HepG2 (cell line): ENCODE results near the gene NEIL3. TPM values are rescaled to one million over a fixed set of nuclear protein-coding genes. Genes with fewer than 3 reads are reported as not detected.

Experiments used
- ATAC-seq: fragments of 200-7000 bp; cut with Tn5 transposase; 3 replicates; pipeline ENCODE4 v1.9.1; 2020; ENCODE audit warnings: mild to moderate bottlenecking, moderate library complexity
- BruUV-seq: library from RNA; stranded (reverse); fragments of 400-500 nt; replicated peaks from 2 replicates; lab custom pipeline; 2021; lab: Mats Ljungman, UMichigan
- CTCF ChIA-PET: fragments of 300-600 bp; formaldehyde crosslinking; extraction: SDS; loops from one replicate; lab custom pipeline; 2021; ENCODE audit warnings: low total read pairs, inconsistent platforms, low intra/inter-chr PET ratio; lab: Yijun Ruan, JAX
- POLR2A ChIA-PET: fragments of 350-600 bp; sonication (Branson Sonifier 250); formaldehyde crosslinking; loops from one replicate; lab custom pipeline; 2020; ENCODE audit warnings: antibody characterized with exemption, inconsistent platforms; lab: Yijun Ruan, JAX
- DNase-seq: peaks from one replicate; pipeline ENCODE4 v3.0.0-alpha.2; 2015; ENCODE audit warnings: low spot score
- FAIRE-seq: peaks from 3 replicates; lab custom pipeline; 2011; peaks lifted over from hg19 to GRCh38; lab: Jason Lieb, UNC
- H2AFZ ChIP-seq: one replicate; pipeline ENCODE4 v1.6.1; 2011; ENCODE audit warnings: low read length, inconsistent platforms
- H3K27ac ChIP-seq: fragments of 300-600 bp; 3 replicates; pipeline ENCODE4 v1.8.0; 2011; ENCODE audit warnings: mixed run types, mild to moderate bottlenecking, mixed read lengths, low read length, inconsistent platforms; ENCODE audit not compliant: insufficient read depth; ENCODE audit errors: extremely low read length
- H3K27me3 ChIP-seq, 2 experiments: fragments of 200-600 bp in 1 of 2; 2 replicates in 1 of 2; 3 replicates in 1 of 2; pipeline versions ENCODE4 v1.6.0 to v1.8.0; 2011; ENCODE audit warnings: low read length in 2 of 2, mild to moderate bottlenecking in 2 of 2, moderate library complexity in 2 of 2, inconsistent platforms in 1 of 2; ENCODE audit not compliant: insufficient read depth in 2 of 2, control insufficient read depth in 1 of 2
- H3K36me3 ChIP-seq, 2 experiments: fragments of 200-600 bp in 1 of 2; replicated peaks in 1 of 2; 2 replicates in 1 of 2; 3 replicates in 1 of 2; pipeline versions ENCODE4 v1.5.1 to v1.8.0; 2011; ENCODE audit warnings: low read length in 2 of 2, inconsistent platforms in 1 of 2; ENCODE audit not compliant: insufficient read depth in 2 of 2, control insufficient read depth in 1 of 2
- H3K4me1 ChIP-seq: 2 replicates; pipeline ENCODE4 v1.5.1; 2012; ENCODE audit warnings: low read length, inconsistent platforms; ENCODE audit not compliant: insufficient read depth
- H3K4me2 ChIP-seq: 2 replicates; pipeline ENCODE4 v1.6.0; 2011; ENCODE audit warnings: low read depth, low read length, inconsistent platforms
- H3K4me3 ChIP-seq, 3 experiments: fragments of 200-600 bp in 1 of 3; sonication (generic), shearing (Covaris generic) in 1 of 3; replicated peaks in 1 of 3; 2 replicates each; pipeline ENCODE4 v1.5.1; 2011 to 2016; ENCODE audit warnings: low read length in 3 of 3, inconsistent platforms in 2 of 3, low read depth in 2 of 3, mild to moderate bottlenecking in 2 of 3, control low read depth in 1 of 3, mixed read lengths in 1 of 3; ENCODE audit not compliant: insufficient read depth in 1 of 3
- H3K79me2 ChIP-seq: one replicate; pipeline ENCODE4 v1.6.1; 2011; ENCODE audit warnings: low read length, inconsistent platforms; ENCODE audit not compliant: insufficient read depth
- H3K9ac ChIP-seq: 2 replicates; pipeline ENCODE4 v1.6.0; 2011; ENCODE audit warnings: mild to moderate bottlenecking, low read depth, low read length, inconsistent platforms; ENCODE audit not compliant: insufficient read depth
- H3K9me3 ChIP-seq: 2 replicates; pipeline ENCODE4 v1.5.1; 2012; ENCODE audit warnings: mild to moderate bottlenecking, low read length
- H4K20me1 ChIP-seq: 2 replicates; pipeline ENCODE4 v1.6.0; 2011; ENCODE audit warnings: inconsistent platforms, mild to moderate bottlenecking, low read length, moderate library complexity; ENCODE audit not compliant: insufficient read depth
- ELF4 ChIP-seq: sonication (generic); formaldehyde crosslinking; IDR thresholded peaks from 2 replicates; pipeline ENCODE4 v1.5.0; 2020; ENCODE audit warnings: missing genetic modification reagents, mild to moderate bottlenecking, moderate library complexity, borderline replicate concordance
- GABPB1 ChIP-seq: IDR thresholded peaks from 2 replicates; pipeline ENCODE4 v1.6.1; 2016; ENCODE audit warnings: mild to moderate bottlenecking, missing genetic modification reagents, moderate library complexity, missing compliant biosample characterization
- MATR3 ChIP-seq: sonication (generic); formaldehyde crosslinking; IDR thresholded peaks from 2 replicates; pipeline ENCODE4 v1.4.0; 2020; ENCODE audit warnings: missing genetic modification reagents
- RARG ChIP-seq: sonication (generic); formaldehyde crosslinking; IDR thresholded peaks from 2 replicates; pipeline ENCODE4 v1.4.0; 2020; ENCODE audit warnings: low read depth, mild to moderate bottlenecking, missing genetic modification reagents
- ZNF672 ChIP-seq: sonication (generic); formaldehyde crosslinking; IDR thresholded peaks from 2 replicates; pipeline ENCODE4 v1.8.1; 2022; ENCODE audit warnings: missing genetic modification reagents
- ZNF792 ChIP-seq: IDR thresholded peaks from 2 replicates; pipeline ENCODE4 v1.6.1; 2016
- WGBS: methylation state at CpG from one replicate; pipeline ENCODE4 v1.1.6; 2017; ENCODE audit warnings: low lambda C conversion rate; 5-methylcytosine and 5-hydroxymethylcytosine counted together
- in situ Hi-C: cut with HindIII; loops from 2 replicates; pipeline ENCODE4 v1.10.0; 2017; ENCODE audit warnings: low pct_unique_long_range_greater_than_20kb; ENCODE audit not compliant: extremely low pct_ligation_motif_present
- intact Hi-C: fragments of 100-400 bp; cut with micrococcal nuclease; formaldehyde crosslinking; loops from one replicate; pipeline ENCODE4 v1.10.0; 2022; ENCODE audit not compliant: unreplicated experiment
- polyA plus RNA-seq, 8 experiments: library from polyadenylated mRNA; depleted of rRNA in 3 of 8; stranded (reverse) in 7 of 8; unstranded in 1 of 8; fragments of >200 nt; fragmentation: Illumina TruSeq in 4 of 8; extraction: Trizol in 4 of 8; gene quantifications; 2 replicates each; pipeline versions ENCODE4 v1.2.1 to v1.2.3, GENCODE V29; 2011 to 2016; ENCODE audit warnings: low read depth in 4 of 8, missing spikeins in 1 of 8, mixed read lengths in 1 of 8; ENCODE audit not compliant: insufficient read depth in 1 of 8
- total RNA-seq, 5 experiments: library from RNA; depleted of rRNA; stranded (reverse); fragments of >200 nt; fragmentation: Illumina TruSeq; extraction: Trizol; gene quantifications; 2 replicates each; pipeline ENCODE4 v1.2.3, GENCODE V29; 2016; ENCODE audit warnings: low read depth in 1 of 5
- TF ChIP-seq, protein P1 (sequence below): sonication (generic); formaldehyde crosslinking; IDR thresholded peaks from 2 replicates; pipeline ENCODE4 v1.8.0; 2022; ENCODE audit warnings: missing genetic modification reagents, low read depth, mild to moderate bottlenecking, borderline replicate concordance
- TF ChIP-seq, protein P2 (sequence below): IDR thresholded peaks from 2 replicates; pipeline ENCODE4 v1.6.1; 2016; ENCODE audit warnings: missing compliant biosample characterization, missing genetic modification reagents, borderline replicate concordance
- TF ChIP-seq, protein P3 (sequence below): sonication (generic); formaldehyde crosslinking; IDR thresholded peaks from 2 replicates; pipeline ENCODE4 v1.5.0; 2020; ENCODE audit warnings: missing genetic modification reagents
- TF ChIP-seq, protein P4 (sequence below): sonication (generic); formaldehyde crosslinking; IDR thresholded peaks from 2 replicates; pipeline ENCODE4 v1.9.0; 2021; ENCODE audit warnings: missing genetic modification reagents, borderline replicate concordance
- TF ChIP-seq, protein P5 (sequence below): sonication (generic); formaldehyde crosslinking; IDR thresholded peaks from 2 replicates; pipeline ENCODE4 v1.4.0; 2020; ENCODE audit warnings: missing genetic modification reagents, mild to moderate bottlenecking, borderline replicate concordance
- TF ChIP-seq, protein P6 (sequence below): conservative IDR thresholded peaks from 2 replicates; pipeline ENCODE4 v1.6.1; 2018; ENCODE audit warnings: missing genetic modification reagents

The NEIL3 gene
- total and polyA plus RNA-seq, 2 of the 13 experiments (the other 11 are each of a cell fraction or from before 2014, with no cell fraction given) = 3.5 to 8.4 TPM

DNA sequence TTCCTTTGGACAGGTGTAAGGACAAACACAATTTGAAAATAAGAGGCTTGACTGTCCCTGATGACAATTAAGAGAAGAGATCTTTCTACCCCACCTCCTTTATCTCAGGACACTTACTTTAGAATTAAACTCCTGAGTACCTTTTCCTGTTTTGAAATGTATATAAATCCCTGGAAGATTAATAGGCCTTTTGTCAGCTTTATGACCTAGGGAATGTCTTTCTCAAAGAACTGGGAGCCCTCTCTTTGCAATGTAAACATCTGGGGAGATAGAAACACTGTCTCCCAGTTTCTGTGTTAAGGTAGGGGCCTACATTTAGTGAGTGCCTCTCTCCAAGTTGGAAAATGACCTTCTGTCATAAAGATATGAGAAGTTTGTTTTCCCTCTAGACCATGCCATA, 100.9 kb downstream of the NEIL3 start (continued):
- TF ChIP-seq, protein P1, sequence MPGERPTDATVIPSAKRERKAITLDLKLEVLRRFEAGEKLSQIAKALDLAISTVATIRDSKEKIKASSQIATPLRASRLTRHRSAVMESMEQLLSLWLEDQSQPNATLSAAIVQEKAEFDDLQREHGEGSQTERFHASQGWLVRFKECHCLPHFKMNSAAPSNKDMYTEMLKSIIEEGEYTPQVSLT (CRISPR knock-in tag) = no peak
- TF ChIP-seq GABPB1 (CRISPR knock-in tag) (no peak), MATR3 (no peak)
- TF ChIP-seq, protein P2, sequence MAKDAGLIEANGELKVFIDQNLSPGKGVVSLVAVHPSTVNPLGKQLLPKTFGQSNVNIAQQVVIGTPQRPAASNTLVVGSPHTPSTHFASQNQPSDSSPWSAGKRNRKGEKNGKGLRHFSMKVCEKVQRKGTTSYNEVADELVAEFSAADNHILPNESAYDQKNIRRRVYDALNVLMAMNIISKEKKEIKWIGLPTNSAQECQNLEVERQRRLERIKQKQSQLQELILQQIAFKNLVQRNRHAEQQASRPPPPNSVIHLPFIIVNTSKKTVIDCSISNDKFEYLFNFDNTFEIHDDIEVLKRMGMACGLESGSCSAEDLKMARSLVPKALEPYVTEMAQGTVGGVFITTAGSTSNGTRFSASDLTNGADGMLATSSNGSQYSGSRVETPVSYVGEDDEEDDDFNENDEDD (CRISPR knock-in tag) = no peak

DNA sequence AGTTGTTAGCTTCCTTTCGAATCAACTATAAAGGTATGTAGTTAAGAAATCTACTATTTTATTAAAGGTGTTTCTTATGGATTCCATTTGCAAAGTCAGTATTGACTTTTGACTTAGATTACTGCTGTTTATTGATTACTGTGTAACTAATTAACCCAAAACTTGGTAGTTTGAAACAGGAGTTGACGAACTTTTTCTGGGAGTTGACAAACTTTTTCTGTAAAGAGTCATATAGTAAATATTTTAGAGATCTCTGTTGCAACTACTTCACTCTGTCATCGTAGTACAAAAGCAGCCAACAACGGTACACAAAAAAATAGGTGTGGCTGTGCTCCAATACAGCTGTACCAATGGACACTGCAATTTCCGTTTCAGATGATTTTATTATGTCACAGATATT, 102.3 kb downstream of the NEIL3 start:
- Histone ChIP-seq H3K36me3 (no peaks in the 10 kb centered on the region), H3K4me3 (no peak overlapping the region), H3K9me3 (no peaks in the 10 kb centered on the region), H3K27me3 (no peaks in the 10 kb centered on the region), H3K4me1 (no peaks in the 10 kb centered on the region), H3K79me2 (no peaks in the 10 kb centered on the region), H3K4me2 (no peak overlapping the region), H2AFZ (no peak overlapping the region), H3K27ac (no peak overlapping the region), H4K20me1 (no peaks in the 10 kb centered on the region), H3K9ac (no peak overlapping the region)
- ChIA-PET POLR2A (interaction anchor here (1.8 kb wide), 1 partner anchor 30 kb away, joined by 6 read pairs; the partner anchor contains the start of gene AGA), CTCF (no interaction called here)
- no peak for FAIRE-seq
- no TSS peak for BruUV-seq
- no peak for DNase-seq
- in situ Hi-C loops = no loop called here
- intact Hi-C loops = no loop called here
- no peak for ATAC-seq
- WGBS = 10% methylated on average over 5 of the region's 5 CpGs
- no peak for TF ChIP-seq ZNF672
- no peak for TF ChIP-seq ZNF792 (CRISPR knock-in tag)
- TF ChIP-seq RARG (CRISPR knock-in tag) = no peak
- TF ChIP-seq, protein P3, sequence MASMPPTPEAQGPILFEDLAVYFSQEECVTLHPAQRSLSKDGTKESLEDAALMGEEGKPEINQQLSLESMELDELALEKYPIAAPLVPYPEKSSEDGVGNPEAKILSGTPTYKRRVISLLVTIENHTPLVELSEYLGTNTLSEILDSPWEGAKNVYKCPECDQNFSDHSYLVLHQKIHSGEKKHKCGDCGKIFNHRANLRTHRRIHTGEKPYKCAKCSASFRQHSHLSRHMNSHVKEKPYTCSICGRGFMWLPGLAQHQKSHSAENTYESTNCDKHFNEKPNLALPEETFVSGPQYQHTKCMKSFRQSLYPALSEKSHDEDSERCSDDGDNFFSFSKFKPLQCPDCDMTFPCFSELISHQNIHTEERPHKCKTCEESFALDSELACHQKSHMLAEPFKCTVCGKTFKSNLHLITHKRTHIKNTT (CRISPR knock-in tag) = no peak
- TF ChIP-seq ELF4 = no peak
- TF ChIP-seq, protein P4, sequence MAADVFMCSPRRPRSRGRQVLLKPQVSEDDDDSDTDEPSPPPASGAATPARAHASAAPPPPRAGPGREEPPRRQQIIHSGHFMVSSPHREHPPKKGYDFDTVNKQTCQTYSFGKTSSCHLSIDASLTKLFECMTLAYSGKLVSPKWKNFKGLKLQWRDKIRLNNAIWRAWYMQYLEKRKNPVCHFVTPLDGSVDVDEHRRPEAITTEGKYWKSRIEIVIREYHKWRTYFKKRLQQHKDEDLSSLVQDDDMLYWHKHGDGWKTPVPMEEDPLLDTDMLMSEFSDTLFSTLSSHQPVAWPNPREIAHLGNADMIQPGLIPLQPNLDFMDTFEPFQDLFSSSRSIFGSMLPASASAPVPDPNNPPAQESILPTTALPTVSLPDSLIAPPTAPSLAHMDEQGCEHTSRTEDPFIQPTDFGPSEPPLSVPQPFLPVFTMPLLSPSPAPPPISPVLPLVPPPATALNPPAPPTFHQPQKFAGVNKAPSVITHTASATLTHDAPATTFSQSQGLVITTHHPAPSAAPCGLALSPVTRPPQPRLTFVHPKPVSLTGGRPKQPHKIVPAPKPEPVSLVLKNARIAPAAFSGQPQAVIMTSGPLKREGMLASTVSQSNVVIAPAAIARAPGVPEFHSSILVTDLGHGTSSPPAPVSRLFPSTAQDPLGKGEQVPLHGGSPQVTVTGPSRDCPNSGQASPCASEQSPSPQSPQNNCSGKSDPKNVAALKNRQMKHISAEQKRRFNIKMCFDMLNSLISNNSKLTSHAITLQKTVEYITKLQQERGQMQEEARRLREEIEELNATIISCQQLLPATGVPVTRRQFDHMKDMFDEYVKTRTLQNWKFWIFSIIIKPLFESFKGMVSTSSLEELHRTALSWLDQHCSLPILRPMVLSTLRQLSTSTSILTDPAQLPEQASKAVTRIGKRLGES (CRISPR knock-in tag) = no peak
- TF ChIP-seq, protein P5, sequence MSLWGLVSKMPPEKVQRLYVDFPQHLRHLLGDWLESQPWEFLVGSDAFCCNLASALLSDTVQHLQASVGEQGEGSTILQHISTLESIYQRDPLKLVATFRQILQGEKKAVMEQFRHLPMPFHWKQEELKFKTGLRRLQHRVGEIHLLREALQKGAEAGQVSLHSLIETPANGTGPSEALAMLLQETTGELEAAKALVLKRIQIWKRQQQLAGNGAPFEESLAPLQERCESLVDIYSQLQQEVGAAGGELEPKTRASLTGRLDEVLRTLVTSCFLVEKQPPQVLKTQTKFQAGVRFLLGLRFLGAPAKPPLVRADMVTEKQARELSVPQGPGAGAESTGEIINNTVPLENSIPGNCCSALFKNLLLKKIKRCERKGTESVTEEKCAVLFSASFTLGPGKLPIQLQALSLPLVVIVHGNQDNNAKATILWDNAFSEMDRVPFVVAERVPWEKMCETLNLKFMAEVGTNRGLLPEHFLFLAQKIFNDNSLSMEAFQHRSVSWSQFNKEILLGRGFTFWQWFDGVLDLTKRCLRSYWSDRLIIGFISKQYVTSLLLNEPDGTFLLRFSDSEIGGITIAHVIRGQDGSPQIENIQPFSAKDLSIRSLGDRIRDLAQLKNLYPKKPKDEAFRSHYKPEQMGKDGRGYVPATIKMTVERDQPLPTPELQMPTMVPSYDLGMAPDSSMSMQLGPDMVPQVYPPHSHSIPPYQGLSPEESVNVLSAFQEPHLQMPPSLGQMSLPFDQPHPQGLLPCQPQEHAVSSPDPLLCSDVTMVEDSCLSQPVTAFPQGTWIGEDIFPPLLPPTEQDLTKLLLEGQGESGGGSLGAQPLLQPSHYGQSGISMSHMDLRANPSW (CRISPR knock-in tag) = no peak
- TF ChIP-seq, protein P6, sequence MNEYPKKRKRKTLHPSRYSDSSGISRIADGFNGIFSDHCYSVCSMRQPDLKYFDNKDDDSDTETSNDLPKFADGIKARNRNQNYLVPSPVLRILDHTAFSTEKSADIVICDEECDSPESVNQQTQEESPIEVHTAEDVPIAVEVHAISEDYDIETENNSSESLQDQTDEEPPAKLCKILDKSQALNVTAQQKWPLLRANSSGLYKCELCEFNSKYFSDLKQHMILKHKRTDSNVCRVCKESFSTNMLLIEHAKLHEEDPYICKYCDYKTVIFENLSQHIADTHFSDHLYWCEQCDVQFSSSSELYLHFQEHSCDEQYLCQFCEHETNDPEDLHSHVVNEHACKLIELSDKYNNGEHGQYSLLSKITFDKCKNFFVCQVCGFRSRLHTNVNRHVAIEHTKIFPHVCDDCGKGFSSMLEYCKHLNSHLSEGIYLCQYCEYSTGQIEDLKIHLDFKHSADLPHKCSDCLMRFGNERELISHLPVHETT (CRISPR knock-in tag) = no peak
